ENCODE data around the gene LARP4B. TPM values are rescaled to one million over a fixed set of nuclear protein-coding genes. Genes with fewer than 3 reads are reported as not detected.

Gene LARP4B
- polyA plus RNA-seq, 1 donor from 2014 or later = 14.2 TPM

- Histone ChIP-seq H3K9me2 (ENCODE audit: insufficient read depth, low read length) (no peaks in the 10 kb centered on the region), H3K79me2 (replicated peaks; ENCODE audit: insufficient read depth, low read length) (no peaks in the 10 kb centered on the region), H3K4me2 (ENCODE audit: low read length) (no peak overlapping the region), H3K9me3 (ENCODE audit: low read length) (no peaks in the 10 kb centered on the region), H2AFZ (ENCODE audit: low read depth, low read length) (no peak overlapping the region), H4K20me1 (ENCODE audit: insufficient read depth) (no peaks in the 10 kb centered on the region), H3K27ac (ENCODE audit: low read length) (no peak overlapping the region), H3K9ac (ENCODE audit: low read length) (no peak overlapping the region), H3K4me3 (ENCODE audit: low read length) (no peak overlapping the region), H3F3A (ENCODE audit: insufficient read depth, low read length, poor library complexity, severe bottlenecking) (no peaks in the 10 kb centered on the region), H3K27me3 (ENCODE audit: insufficient read depth, low read depth, low read length) (no peaks in the 10 kb centered on the region), H3K36me3 (ENCODE audit: insufficient read depth, low read length) (no peaks in the 10 kb centered on the region)
- TF ChIP-seq MXI1 (conservative IDR thresholded peaks at IDR 0.05; ENCODE audit: poor library complexity, severe bottlenecking) = no peak
These were observed 152.7 kb downstream of the LARP4B start for GRCh38 chr10:778626-779330.

GRCh38 chr10:777913-778479 lies 153.5 kb downstream of the LARP4B start:
- Histone ChIP-seq H2AFZ (ENCODE audit: low read depth, low read length) (no peak overlapping the region), H3K27ac (ENCODE audit: low read length) (no peak overlapping the region)

GRCh38 chr10:776772-777171 lies 154.7 kb downstream of the LARP4B start:
- H3K4me3 ChIP-seq (ENCODE audit: low read length) = no peak overlapping the region
- no peak overlapping the region for H2AFZ ChIP-seq (ENCODE audit: low read depth, low read length)
- no peaks in the 10 kb centered on the region for H4K20me1 ChIP-seq (ENCODE audit: insufficient read depth)
- no peaks in the 10 kb centered on the region for H3K9me3 ChIP-seq (ENCODE audit: low read length)
- no peaks in the 10 kb centered on the region for H3K79me2 ChIP-seq (replicated peaks; ENCODE audit: insufficient read depth, low read length)
- H3F3A ChIP-seq (ENCODE audit: insufficient read depth, low read length, poor library complexity, severe bottlenecking) = no peaks in the 10 kb centered on the region
- TF ChIP-seq MXI1 (conservative IDR thresholded peaks at IDR 0.05; ENCODE audit: poor library complexity, severe bottlenecking) = no peak
- TF ChIP-seq TAF1 (IDR thresholded peaks at IDR 0.05; ENCODE audit: low read depth) = no peak
- no peak for TF ChIP-seq EZH2 (IDR thresholded peaks at IDR 0.05; ENCODE audit: borderline replicate concordance, insufficient read depth, low read length, poor library complexity, severe bottlenecking)
- no peak for TF ChIP-seq REST (IDR thresholded peaks at IDR 0.05; ENCODE audit: borderline replicate concordance)
- TF ChIP-seq CTCF (IDR thresholded peaks at IDR 0.05; ENCODE audit: poor library complexity, severe bottlenecking) = no peak
- no peak for TF ChIP-seq RAD21 (conservative IDR thresholded peaks at IDR 0.05)
- no peaks in the 10 kb centered on the region for H3K27me3 ChIP-seq (ENCODE audit: insufficient read depth, low read depth, low read length)
- no peaks in the 10 kb centered on the region for H3K9me2 ChIP-seq (ENCODE audit: insufficient read depth, low read length)
- no peak overlapping the region for H3K9ac ChIP-seq (ENCODE audit: low read length)
- H3K27ac ChIP-seq (ENCODE audit: low read length) = no peak overlapping the region
- no peak overlapping the region for H3K4me2 ChIP-seq (ENCODE audit: low read length)
- no peaks in the 10 kb centered on the region for H3K36me3 ChIP-seq (ENCODE audit: insufficient read depth, low read length)

More at GRCh38 chr10:777913-778479, 153.5 kb downstream of the LARP4B start:
- TF ChIP-seq SMC3 (conservative IDR thresholded peaks at IDR 0.05; ENCODE audit: poor library complexity) (no peak), MXI1 (conservative IDR thresholded peaks at IDR 0.05; ENCODE audit: poor library complexity, severe bottlenecking) (no peak), REST (IDR thresholded peaks at IDR 0.05; ENCODE audit: borderline replicate concordance) (no peak), EP300 (conservative IDR thresholded peaks at IDR 0.05; ENCODE audit: poor library complexity, severe bottlenecking) (no peak), POLR2AphosphoS5 (IDR thresholded peaks at IDR 0.05) (no peak), RAD21 (conservative IDR thresholded peaks at IDR 0.05) (no peak), TAF1 (IDR thresholded peaks at IDR 0.05; ENCODE audit: low read depth) (no peak)
- Histone ChIP-seq H3K27me3 (ENCODE audit: insufficient read depth, low read depth, low read length) (no peaks in the 10 kb centered on the region), H3K9me2 (ENCODE audit: insufficient read depth, low read length) (no peaks in the 10 kb centered on the region), H3K79me2 (replicated peaks; ENCODE audit: insufficient read depth, low read length) (no peaks in the 10 kb centered on the region), H3F3A (ENCODE audit: insufficient read depth, low read length, poor library complexity, severe bottlenecking) (no peaks in the 10 kb centered on the region), H3K36me3 (ENCODE audit: insufficient read depth, low read length) (no peaks in the 10 kb centered on the region), H3K4me2 (ENCODE audit: low read length) (no peak overlapping the region), H3K4me3 (ENCODE audit: low read length) (no peak overlapping the region), H4K20me1 (ENCODE audit: insufficient read depth) (no peaks in the 10 kb centered on the region), H3K9ac (ENCODE audit: low read length) (no peak overlapping the region), H3K9me3 (ENCODE audit: low read length) (no peaks in the 10 kb centered on the region)
